Measurements from ENCODE around the gene LRRC4C. TPM values are rescaled to one million over a fixed set of nuclear protein-coding genes. Genes with fewer than 3 reads are reported as not detected.
"Not testable (repeated sequence)": the region's sequence is repeated elsewhere in the genome, so short reads cannot be mapped to it uniquely, and the experiment has no call there.

The LRRC4C gene
- total RNA-seq, 6 experiments from 2014 or later = not detected

DNA sequence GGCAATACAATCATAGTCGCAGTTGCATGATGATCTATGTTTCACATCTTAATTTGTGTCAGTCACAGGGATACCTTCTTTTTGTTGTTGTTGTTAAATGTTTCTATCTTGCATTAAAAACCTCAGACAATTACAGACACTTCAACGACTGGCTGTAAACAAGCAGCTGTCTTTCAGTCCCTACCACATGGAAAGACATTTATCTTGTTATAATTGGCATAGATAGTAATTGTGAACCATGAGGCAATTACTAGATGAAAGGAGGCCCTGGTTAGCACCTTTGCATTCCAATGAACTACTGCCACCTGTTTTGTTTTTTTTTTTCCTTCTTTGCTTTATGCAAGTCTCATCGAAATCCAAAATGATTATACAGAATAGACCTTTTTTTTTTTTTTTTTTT is 416.8 kb downstream of the LRRC4C start:
- Mint-ChIP-seq H3K27me3 (ENCODE audit: insufficient read depth) (no peaks in the 10 kb centered on the region), H3K4me1 (ENCODE audit: low read depth) (no peaks in the 10 kb centered on the region), H3K27ac (no peak overlapping the region)

DNA sequence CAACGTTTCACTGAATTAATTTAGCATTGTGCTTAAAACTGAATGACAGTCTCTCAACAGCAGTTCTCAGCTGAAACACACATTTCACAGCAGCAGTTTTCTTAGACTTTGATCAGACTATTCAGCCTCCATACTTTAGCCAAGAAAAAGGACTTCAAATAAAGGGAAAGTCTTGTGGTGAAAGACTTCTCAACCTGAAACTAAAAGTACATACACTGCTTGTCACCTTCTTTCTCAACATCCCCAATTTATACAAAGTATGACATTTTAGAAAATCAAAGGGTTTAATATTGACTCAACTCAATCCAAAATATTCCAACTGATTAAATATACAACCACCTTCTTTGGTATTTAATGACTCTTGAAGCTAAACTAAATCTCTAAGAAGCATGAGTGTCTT is 419.0 kb downstream of the LRRC4C start:
- H3K27ac Mint-ChIP-seq = no peak overlapping the region
- H3K36me3 Mint-ChIP-seq (ENCODE audit: low read depth) = no peaks in the 10 kb centered on the region
- no peaks in the 10 kb centered on the region for H3K27me3 Mint-ChIP-seq (ENCODE audit: insufficient read depth)
- no peak for DNase-seq
- no peak overlapping the region for H3K4me3 Mint-ChIP-seq
- H3K9me3 Mint-ChIP-seq = peaks cover 38% of the 10 kb centered on the region
- no peaks in the 10 kb centered on the region for H3K4me1 Mint-ChIP-seq (ENCODE audit: low read depth)
- no peak for TF ChIP-seq CTCF (IDR thresholded peaks at IDR 0.05)

More for the DNA sequence above, 416.8 kb downstream of the LRRC4C start:
- no peak overlapping the region for H3K4me3 Mint-ChIP-seq
- no peak for DNase-seq
- TF ChIP-seq CTCF (IDR thresholded peaks at IDR 0.05) = no peak
- H3K36me3 Mint-ChIP-seq (ENCODE audit: low read depth) = no peaks in the 10 kb centered on the region
- peaks cover 33% of the 10 kb centered on the region for H3K9me3 Mint-ChIP-seq

GRCh38 chr11:41039592-41039991 is 419.9 kb downstream of the LRRC4C start:
- Mint-ChIP-seq H3K36me3 (ENCODE audit: low read depth) (no peaks in the 10 kb centered on the region), H3K27me3 (ENCODE audit: insufficient read depth) (no peaks in the 10 kb centered on the region), H3K4me1 (ENCODE audit: low read depth) (no peaks in the 10 kb centered on the region), H3K27ac (no peak overlapping the region), H3K4me3 (no peak overlapping the region), H3K9me3 (peaks cover 33% of the 10 kb centered on the region)
- DNase-seq = no peak
- TF ChIP-seq CTCF (IDR thresholded peaks at IDR 0.05) = no peak

DNA sequence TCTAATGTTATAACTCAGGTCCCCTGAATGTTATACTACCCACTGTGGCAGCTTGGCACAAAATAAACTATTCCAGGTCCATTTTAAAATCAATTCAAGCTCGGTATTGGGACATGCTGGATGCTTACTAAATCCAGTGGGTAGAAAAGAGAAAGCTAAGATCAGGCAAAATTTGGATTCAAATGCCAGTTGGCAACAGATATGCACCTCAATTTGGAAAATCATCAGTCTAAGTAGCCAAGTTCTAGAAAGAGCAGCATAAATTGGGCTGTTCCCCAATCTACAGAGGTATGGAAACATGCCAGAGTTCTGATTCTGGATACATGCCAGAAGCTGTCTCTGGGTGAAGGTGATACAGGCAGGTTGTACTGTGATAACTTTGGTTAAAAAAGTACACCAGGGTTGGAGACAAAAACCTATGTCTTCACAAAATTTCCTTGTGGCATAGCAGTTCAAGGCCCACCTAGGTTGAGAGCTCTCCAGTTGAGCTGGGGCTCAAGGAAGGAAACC is 427.8 kb downstream of the LRRC4C start:
- DNase-seq = no peak
- no peak overlapping the region for H3K27ac Mint-ChIP-seq
- H3K4me1 Mint-ChIP-seq (ENCODE audit: low read depth) = no peaks in the 10 kb centered on the region
- no peaks in the 10 kb centered on the region; the same call in 1 of the 2 replicates for H3K9me3 Mint-ChIP-seq
- no peaks in the 10 kb centered on the region for H3K36me3 Mint-ChIP-seq (ENCODE audit: low read depth)
- no peak overlapping the region for H3K4me3 Mint-ChIP-seq
- TF ChIP-seq CTCF (IDR thresholded peaks at IDR 0.05) = no peak
- H3K27me3 Mint-ChIP-seq (ENCODE audit: insufficient read depth) = no peaks in the 10 kb centered on the region

- TF ChIP-seq CTCF (IDR thresholded peaks at IDR 0.05) = no peak
- no peak for DNase-seq
- Mint-ChIP-seq H3K4me3 (no peak overlapping the region), H3K9me3 (peaks cover 23% of the 10 kb centered on the region), H3K27ac (no peak overlapping the region), H3K36me3 (ENCODE audit: low read depth) (no peaks in the 10 kb centered on the region), H3K27me3 (ENCODE audit: insufficient read depth) (no peaks in the 10 kb centered on the region), H3K4me1 (ENCODE audit: low read depth) (no peaks in the 10 kb centered on the region)
These were observed 439.2 kb downstream of the LRRC4C start for GRCh38 chr11:41020259-41020658.

DNA sequence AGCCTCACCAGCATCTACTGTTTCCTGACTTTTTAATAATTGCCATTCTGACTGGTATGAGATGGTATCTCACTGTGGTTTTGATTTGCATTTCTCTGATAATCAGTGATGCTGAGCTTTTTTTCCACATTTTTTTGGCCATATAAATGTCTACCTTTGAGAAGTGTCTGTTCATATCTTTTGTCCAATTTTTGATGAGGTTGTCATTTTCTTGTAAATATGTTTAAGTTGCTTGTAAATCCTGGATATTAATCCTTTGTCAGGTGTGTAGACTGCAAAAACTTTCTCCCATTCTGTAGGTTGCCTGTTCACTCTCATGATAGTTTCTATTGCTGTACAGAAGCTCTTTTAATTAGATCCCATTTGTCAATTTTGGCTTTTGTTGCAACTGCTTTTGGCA is 439.8 kb downstream of the LRRC4C start:
- H3K4me3 Mint-ChIP-seq; H3K4me1 Mint-ChIP-seq (ENCODE audit: low read depth); H3K27ac Mint-ChIP-seq; H3K36me3 Mint-ChIP-seq (ENCODE audit: low read depth); DNase-seq; H3K27me3 Mint-ChIP-seq (ENCODE audit: insufficient read depth): not testable (repeated sequence)
- peaks cover 20% of the 10 kb centered on the region for H3K9me3 Mint-ChIP-seq
